ENCODE results near the gene PIGS. TPM values are rescaled to one million over a fixed set of nuclear protein-coding genes. Genes with fewer than 3 reads are reported as not detected.
"Not testable (repeated sequence)": the region's sequence is repeated elsewhere in the genome, so short reads cannot be mapped to it uniquely, and the experiment has no call there.

PIGS gene
- total RNA-seq, 1 experiment from 2014 or later, result 46.6 TPM

- in situ Hi-C loops (cut with HindIII; ENCODE audit: low pct_unique_long_range_greater_than_20kb, low sequenced_read_pairs), result no loop called here
- DNase-seq (ENCODE audit: low read depth, low spot score), result no peak
Observed at GRCh38 chr17:28523186-28523585, 48.1 kb downstream of the PIGS start.

- DNase-seq (ENCODE audit: low read depth, low spot score); in situ Hi-C loops (cut with HindIII; ENCODE audit: low pct_unique_long_range_greater_than_20kb, low sequenced_read_pairs): not testable (repeated sequence)
Observed at GRCh38 chr17:28522281-28522680, 49.0 kb downstream of the PIGS start.

GRCh38 chr17:28521311-28522085, 49.8 kb downstream of the PIGS start:
- in situ Hi-C loops (cut with HindIII; ENCODE audit: low pct_unique_long_range_greater_than_20kb, low sequenced_read_pairs), result no loop called here
- no peak for DNase-seq (ENCODE audit: low read depth, low spot score)

DNA sequence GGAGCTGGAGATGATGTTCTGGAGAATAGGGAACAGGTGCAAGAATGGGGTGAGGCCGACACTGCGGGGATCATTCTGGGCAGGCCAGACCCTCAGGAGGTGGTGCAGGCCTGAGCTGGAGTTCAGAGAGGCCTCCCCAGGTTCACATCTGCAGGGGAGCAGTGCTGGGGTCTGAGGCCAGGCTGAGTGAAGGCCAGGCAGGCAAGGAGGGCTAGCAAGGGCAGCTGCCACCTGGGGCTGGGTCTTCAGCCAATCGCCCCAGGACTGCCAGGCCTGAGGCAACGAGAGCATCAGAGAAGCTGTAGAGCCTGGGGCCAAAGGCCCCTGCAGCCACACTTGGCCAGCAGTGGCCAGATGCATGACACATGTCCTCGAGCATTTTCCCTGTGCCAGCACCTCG, 50.6 kb downstream of the PIGS start:
- DNase-seq (ENCODE audit: low read depth, low spot score), result no peak
- in situ Hi-C loops (cut with HindIII; ENCODE audit: low pct_unique_long_range_greater_than_20kb, low sequenced_read_pairs), result no loop called here

GRCh38 chr17:28519236-28519635, 52.1 kb downstream of the PIGS start:
- in situ Hi-C loops (cut with HindIII; ENCODE audit: low pct_unique_long_range_greater_than_20kb, low sequenced_read_pairs), result no loop called here
- DNase-seq (ENCODE audit: low read depth, low spot score), result no peak

GRCh38 chr17:28518578-28518977, 52.7 kb downstream of the PIGS start:
- DNase-seq (ENCODE audit: low read depth, low spot score), result no peak
- in situ Hi-C loops (cut with HindIII; ENCODE audit: low pct_unique_long_range_greater_than_20kb, low sequenced_read_pairs), result no loop called here

DNA sequence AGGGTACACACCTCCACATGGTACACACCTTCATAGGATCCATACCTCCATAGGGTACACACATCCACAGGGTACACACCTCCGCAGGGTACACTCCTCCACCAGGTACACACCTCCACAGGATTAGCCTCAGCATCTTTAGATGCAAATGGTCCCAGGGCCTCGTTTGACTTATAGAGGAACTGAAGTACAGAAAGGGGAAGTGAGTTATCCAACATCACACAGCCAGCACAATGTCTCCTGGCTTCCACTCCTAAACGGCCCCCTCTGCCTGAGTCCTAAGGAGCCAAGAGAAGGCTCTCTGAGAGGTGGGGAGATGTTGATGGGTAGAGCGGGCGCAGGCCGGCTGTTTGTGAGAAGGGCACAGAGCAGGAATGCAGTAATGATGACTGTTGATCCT, 53.2 kb downstream of the PIGS start:
- in situ Hi-C loops (cut with HindIII; ENCODE audit: low pct_unique_long_range_greater_than_20kb, low sequenced_read_pairs), result no loop called here
- no peak for DNase-seq (ENCODE audit: low read depth, low spot score)

- in situ Hi-C loops (cut with HindIII; ENCODE audit: low pct_unique_long_range_greater_than_20kb, low sequenced_read_pairs), result no loop called here
- no peak for DNase-seq (ENCODE audit: low read depth, low spot score)
Observed at GRCh38 chr17:28515518-28515917, 55.8 kb downstream of the PIGS start.

DNA sequence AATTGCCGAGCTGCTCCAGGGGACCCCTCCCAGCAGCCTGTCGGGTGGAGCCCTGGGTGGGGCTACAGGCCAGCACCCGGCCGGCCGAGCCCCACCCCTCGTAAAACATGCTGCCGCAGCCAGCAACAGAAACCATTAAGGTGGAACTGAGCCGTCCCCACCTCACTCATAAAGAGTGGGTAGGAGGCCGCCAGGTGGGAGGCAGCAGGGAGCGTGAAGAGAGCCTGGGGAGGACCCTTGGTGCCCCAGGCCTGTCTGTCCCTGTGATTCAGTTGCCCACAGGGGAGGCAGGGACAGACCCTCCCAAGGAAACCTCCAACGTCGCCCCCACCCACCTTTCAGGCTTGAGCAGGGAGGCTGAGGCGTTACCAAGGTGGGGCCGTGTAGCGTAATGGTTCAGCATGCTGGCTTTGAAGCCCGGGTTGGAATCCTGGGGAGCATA, 56.7 kb downstream of the PIGS start:
- no peak for DNase-seq (ENCODE audit: low read depth, low spot score)
- in situ Hi-C loops (cut with HindIII; ENCODE audit: low pct_unique_long_range_greater_than_20kb, low sequenced_read_pairs), result no loop called here

DNA sequence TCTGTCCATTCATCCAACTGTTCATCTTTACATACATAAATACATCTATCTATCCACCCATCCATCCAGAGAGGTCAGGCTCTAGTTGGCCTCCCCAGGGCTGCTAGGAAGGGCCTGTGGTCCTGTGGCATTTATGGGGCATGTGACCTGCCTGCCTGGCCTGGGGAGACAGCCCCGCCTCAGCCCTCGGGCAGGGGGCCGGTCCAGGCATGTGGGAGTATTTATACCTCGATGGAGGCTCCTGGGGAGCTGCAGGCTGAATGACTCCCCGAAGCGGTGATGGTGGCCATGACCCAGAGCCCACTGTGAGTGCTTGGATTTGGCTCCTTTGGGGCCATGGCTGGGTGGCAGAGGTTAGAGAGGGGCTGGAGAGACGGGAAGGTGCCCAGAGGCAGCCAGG, 57.8 kb downstream of the PIGS start:
- in situ Hi-C loops (cut with HindIII; ENCODE audit: low pct_unique_long_range_greater_than_20kb, low sequenced_read_pairs), result no loop called here

GRCh38 chr17:28511858-28512461, 59.4 kb downstream of the PIGS start:
- no peak for DNase-seq (ENCODE audit: low read depth, low spot score)
- in situ Hi-C loops (cut with HindIII; ENCODE audit: low pct_unique_long_range_greater_than_20kb, low sequenced_read_pairs), result no loop called here

More for the DNA sequence above, 57.8 kb downstream of the PIGS start:
- DNase-seq (ENCODE audit: low read depth, low spot score), result no peak

GRCh38 chr17:28509789-28510188, 61.5 kb downstream of the PIGS start:
- in situ Hi-C loops (cut with HindIII; ENCODE audit: low pct_unique_long_range_greater_than_20kb, low sequenced_read_pairs), result no loop called here
- no peak for DNase-seq (ENCODE audit: low read depth, low spot score)

DNA sequence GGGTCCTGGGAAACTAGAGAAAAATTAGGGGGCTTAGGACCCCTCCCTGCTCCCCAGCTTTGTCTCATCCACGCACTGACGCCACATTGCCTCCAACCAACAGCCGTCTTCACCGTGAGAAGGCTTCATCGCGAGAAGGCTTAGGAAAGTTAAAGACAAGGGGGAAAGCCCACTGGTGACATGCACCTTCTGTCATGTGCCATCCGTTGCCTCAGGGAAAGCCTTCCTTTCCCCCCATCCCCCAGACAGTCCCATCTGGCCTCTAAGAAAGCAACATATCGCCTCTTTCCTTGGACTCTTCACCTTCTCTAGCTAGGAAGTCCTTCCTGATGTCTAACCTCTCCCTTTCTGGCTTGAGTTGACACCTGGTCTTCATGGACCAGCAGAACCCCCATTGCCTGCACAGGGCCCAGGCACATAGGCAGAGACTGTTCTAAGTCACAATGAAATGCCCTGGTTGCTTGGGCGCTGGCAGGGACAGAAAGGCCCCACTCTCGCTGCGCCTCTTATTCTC, 63.1 kb downstream of the PIGS start:
- in situ Hi-C loops (cut with HindIII; ENCODE audit: low pct_unique_long_range_greater_than_20kb, low sequenced_read_pairs), result no loop called here
- no peak for DNase-seq (ENCODE audit: low read depth, low spot score)

DNA sequence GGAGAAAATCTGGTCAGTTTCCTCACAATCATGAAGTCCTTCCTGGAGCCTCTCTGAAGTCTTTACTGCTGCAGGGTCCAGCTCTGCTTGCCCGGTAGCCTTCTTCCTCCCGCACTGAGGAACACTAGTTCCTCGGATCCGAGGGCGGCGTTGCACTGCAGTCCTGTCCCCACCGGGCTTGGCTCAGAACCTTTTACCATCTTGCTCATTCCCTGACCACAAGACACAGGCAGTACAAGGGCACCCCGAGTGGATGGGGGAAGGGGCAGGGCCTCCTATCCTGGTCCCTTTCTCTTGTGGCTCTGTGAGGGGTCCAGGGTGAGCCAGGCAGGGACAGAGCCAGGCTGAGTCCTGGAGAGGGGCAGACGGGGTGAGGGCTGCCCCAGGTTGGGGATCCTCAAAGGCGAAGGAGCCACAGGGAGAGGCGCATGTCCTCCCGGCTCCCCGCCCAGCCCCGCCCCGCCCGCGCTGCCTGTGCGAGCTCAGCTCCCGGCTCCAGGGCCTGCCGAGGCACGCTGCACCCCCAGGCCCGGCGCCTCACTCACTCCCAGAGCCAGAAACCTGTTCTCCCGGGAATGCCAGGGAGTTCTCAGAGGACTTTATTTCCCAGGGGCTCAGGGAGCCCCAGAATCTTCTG, 63.6 kb downstream of the PIGS start:
- in situ Hi-C loops (cut with HindIII; ENCODE audit: low pct_unique_long_range_greater_than_20kb, low sequenced_read_pairs), result no loop called here

DNA sequence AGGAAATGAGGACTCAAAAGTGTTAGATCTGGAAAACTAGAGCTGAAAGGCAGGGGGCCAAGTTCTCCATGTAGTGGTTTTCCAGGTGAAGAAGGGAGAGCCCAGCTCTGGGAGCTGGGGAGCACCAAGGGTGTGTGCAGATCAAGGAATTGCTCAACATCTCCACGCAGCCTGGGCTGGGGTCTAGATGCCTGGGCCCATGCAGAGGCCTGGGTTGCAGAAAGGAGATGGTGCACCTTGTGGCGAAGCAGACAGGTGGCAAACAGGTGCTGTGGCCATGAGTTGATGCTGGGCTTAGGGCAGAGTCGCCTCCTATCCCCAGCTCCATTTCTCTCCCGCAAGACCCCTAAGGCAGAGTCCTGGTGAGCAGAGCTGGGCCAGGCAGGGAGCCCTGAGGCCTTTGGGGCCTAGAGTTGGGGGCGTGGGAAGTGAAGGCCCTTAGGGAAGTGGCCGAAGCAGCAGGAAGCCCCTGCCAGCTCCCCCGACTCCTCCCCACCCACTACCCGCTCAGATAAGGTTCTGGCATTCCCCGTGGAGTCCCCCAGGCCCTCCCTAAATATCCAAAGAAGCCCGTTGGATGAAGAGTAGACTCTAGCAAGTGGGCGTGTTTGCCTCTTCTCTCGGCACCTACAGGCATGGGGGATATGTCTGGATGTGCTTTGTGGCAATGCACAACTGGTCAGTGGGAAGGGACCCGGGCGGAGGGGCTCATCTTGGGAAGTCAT, 64.4 kb downstream of the PIGS start:
- in situ Hi-C loops (cut with HindIII; ENCODE audit: low pct_unique_long_range_greater_than_20kb, low sequenced_read_pairs), result no loop called here
- no peak for DNase-seq (ENCODE audit: low read depth, low spot score)

More for the DNA sequence above, 63.6 kb downstream of the PIGS start:
- DNase-seq (ENCODE audit: low read depth, low spot score), result no peak

- DNase-seq (ENCODE audit: low read depth, low spot score), result no peak
- in situ Hi-C loops (cut with HindIII; ENCODE audit: low pct_unique_long_range_greater_than_20kb, low sequenced_read_pairs), result no loop called here
Observed at GRCh38 chr17:28505986-28506665, 65.2 kb downstream of the PIGS start, which contains the start of gene FOXN1. Gene FOXN1, plus strand, starts transcription at chr17:28506348. Its CDS starts 17,622 bp downstream, at chr17:28523970.

DNA sequence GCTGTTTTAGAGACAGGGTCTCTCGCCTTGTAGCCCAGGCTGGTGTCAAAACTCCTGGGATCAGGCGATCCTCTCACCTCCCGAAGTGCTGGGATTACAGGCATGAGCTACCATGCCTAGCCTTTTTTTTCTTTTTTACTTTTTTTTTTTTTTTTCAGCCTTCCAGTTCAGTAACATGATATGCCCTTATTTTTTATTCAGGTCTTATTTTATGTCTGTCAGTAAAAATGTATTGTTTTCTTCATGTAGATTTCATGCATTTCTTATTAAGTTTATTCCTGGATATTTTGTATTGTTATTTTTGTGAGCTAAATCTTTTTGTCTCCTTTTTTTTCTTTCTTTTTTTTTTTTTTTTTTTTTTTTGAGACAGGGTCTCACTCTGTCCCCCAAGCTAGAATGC, 67.9 kb downstream of the PIGS start:
- DNase-seq (ENCODE audit: low read depth, low spot score), result no peak
- in situ Hi-C loops (cut with HindIII; ENCODE audit: low pct_unique_long_range_greater_than_20kb, low sequenced_read_pairs), result no loop called here
